ENCODE results near the gene RALGAPB.

The RALGAPB gene

GRCh38 chr20:38551056-38551626 lies 78.5 kb downstream of the RALGAPB start:
- no peak for DNase-seq

- DNase-seq: no peak
These were observed 82.3 kb downstream of the RALGAPB start for GRCh38 chr20:38554986-38555385.

GRCh38 chr20:38555395-38555794 lies 82.8 kb downstream of the RALGAPB start:
- no peak for DNase-seq

- no peak for DNase-seq
These were observed 84.5 kb downstream of the RALGAPB start for GRCh38 chr20:38557174-38557573.

GRCh38 chr20:38558596-38559360 lies 86.1 kb downstream of the RALGAPB start:
- DNase-seq: no peak

- no peak for DNase-seq
These were observed 87.1 kb downstream of the RALGAPB start for GRCh38 chr20:38559764-38560163.

GRCh38 chr20:38563802-38564431 lies 91.3 kb downstream of the RALGAPB start:
- no peak for DNase-seq

- no peak for DNase-seq
These were observed 92.0 kb downstream of the RALGAPB start for GRCh38 chr20:38564680-38565079.

GRCh38 chr20:38566036-38566598 lies 93.5 kb downstream of the RALGAPB start:
- no peak for DNase-seq

GRCh38 chr20:38569747-38570525 lies 97.3 kb downstream of the RALGAPB start:
- no peak for DNase-seq

- DNase-seq: no peak
These were observed 100.8 kb downstream of the RALGAPB start for GRCh38 chr20:38573413-38573812.

- DNase-seq: no peak
These were observed 106.7 kb downstream of the RALGAPB start for GRCh38 chr20:38579219-38579910.

GRCh38 chr20:38579921-38580320 lies 107.3 kb downstream of the RALGAPB start:
- DNase-seq: no peak

GRCh38 chr20:38581013-38581412 lies 108.4 kb downstream of the RALGAPB start, which contains the start of gene ADIG:
Gene ADIG, plus strand, starts transcription at chr20:38581197. Its CDS starts 54 bp downstream, at chr20:38581251.
- DNase-seq: no peak

- no peak for DNase-seq
These were observed 109.3 kb downstream of the RALGAPB start for GRCh38 chr20:38581830-38582358.

GRCh38 chr20:38583306-38583705 lies 110.7 kb downstream of the RALGAPB start:
- no peak for DNase-seq

- no peak for DNase-seq
These were observed 111.6 kb downstream of the RALGAPB start for GRCh38 chr20:38584099-38584763.

GRCh38 chr20:38585404-38586180 lies 112.9 kb downstream of the RALGAPB start:
- no peak for DNase-seq

- DNase-seq: no peak
These were observed 113.5 kb downstream of the RALGAPB start for GRCh38 chr20:38586181-38586525.

- DNase-seq: no peak
These were observed 115.7 kb downstream of the RALGAPB start for GRCh38 chr20:38588303-38588702.

GRCh38 chr20:38589351-38589750 lies 116.7 kb downstream of the RALGAPB start:
- DNase-seq: no peak

Measured in activated CD4-positive, alpha-beta T cell treated with anti-CD3 and anti-CD28 coated beads, Interleukin-2, amount 50 U/mL, for 16 hours (primary cell).